Stimulated activated CD4-positive, alpha-beta T cell treated with anti-CD3 and anti-CD28 coated beads, Interleukin-15, amount 100 ng/mL, for 1 hour (primary cell): ENCODE data around the gene ITGA7.
"Not testable (repeated sequence)": the region's sequence is repeated elsewhere in the genome, so short reads cannot be mapped to it uniquely, and the experiment has no call there.

Experiments
- DNase-seq, 2 donors: peaks; one replicate each; pipeline ENCODE4 v3.0.0-alpha.2; 2020; ENCODE audit warnings: low read depth in 1 of 2, low spot score in 1 of 2

ITGA7 gene

GRCh38 chr12:55682087-55682796 lies 25.5 kb downstream of the ITGA7 start:
- no peak for DNase-seq

GRCh38 chr12:55681142-55682077 lies 26.3 kb downstream of the ITGA7 start:
- DNase-seq = no peak

DNA sequence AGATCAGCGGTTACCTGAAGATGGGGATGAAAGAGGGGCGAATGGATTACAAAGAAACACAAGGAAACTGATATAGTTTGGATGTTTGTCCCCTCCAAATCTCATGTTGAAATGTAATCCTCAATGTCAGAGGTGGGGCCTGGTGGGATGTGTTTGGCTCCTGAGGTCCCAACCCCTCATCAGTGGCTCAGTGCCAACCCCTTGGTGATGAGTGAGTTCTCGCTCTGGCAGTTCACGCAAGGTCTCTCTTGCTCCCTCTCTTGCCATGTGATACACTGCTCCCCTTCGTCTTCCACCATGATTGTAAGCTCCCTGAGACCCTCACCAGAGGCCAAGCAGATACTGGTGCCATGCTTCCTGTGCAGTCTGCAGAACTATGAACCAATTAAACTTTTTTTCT lies 28.0 kb downstream of the ITGA7 start:
- DNase-seq = no peak

GRCh38 chr12:55676707-55677106 lies 31.0 kb downstream of the ITGA7 start:
- no peak for DNase-seq

- no peak for DNase-seq
Measured at GRCh38 chr12:55675666-55676065, 32.0 kb downstream of the ITGA7 start.

DNA sequence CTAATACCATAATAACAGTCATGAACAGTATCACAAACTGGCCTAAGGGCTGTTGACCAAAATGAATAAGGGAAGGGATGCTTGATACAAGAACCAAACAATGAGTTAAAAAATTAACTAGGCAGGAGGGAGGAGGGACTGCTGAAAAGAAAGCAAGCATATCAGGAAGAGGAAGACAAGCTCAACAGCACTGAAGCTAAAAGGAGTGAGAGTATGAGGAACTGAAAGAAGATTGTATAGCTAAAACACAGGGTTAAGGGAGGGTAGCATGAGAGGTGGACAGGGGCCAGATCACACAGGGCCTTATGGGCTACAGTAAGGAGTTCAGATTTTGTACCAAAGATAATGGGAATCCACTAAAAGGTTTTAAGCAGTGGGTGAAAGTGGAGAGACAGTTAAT lies 34.1 kb downstream of the ITGA7 start:
- DNase-seq = no peak

- no peak for DNase-seq
Measured at GRCh38 chr12:55671746-55672145, 36.0 kb downstream of the ITGA7 start.

DNA sequence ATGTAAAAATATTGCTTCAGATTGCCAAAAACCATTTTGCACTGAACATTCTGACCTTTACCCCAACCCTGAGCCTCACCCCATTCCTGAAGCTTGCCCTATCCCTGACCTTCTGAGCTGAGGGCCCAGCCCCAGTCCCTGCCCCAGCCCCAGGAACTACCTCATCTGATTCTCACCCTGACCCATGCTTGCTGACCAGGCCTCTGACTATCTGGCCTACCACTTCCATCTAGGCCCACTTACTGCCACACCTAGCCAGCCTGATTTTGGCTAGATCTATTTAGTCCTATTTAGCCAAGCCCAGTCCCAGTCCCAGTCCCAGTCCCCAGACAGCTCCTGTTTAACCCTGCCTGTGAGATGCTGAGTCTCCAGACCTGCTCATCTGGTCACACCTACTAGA lies 37.4 kb downstream of the ITGA7 start:
- no peak for DNase-seq

- no peak for DNase-seq
Measured at GRCh38 chr12:55666508-55666907, 41.2 kb downstream of the ITGA7 start.

DNA sequence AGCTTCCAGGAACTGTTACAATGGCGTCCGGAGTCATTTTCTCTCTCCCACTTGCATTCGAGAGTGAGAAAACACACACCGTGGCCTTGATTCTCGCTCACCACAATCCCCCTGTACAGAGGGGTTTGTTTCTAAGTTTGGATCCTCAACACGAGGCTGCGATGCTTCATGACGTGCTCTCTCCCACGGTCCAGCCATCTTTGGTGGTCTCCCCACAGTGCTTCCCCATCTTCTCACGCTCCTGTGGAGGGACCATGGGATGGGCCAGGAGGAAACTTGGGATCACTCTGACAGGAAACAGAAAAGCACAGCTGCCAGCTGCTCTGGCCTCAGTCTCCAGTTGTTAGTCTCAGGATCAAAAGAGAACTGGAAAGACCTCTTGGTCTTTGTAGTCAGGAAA lies 42.9 kb downstream of the ITGA7 start:
- no peak for DNase-seq

DNA sequence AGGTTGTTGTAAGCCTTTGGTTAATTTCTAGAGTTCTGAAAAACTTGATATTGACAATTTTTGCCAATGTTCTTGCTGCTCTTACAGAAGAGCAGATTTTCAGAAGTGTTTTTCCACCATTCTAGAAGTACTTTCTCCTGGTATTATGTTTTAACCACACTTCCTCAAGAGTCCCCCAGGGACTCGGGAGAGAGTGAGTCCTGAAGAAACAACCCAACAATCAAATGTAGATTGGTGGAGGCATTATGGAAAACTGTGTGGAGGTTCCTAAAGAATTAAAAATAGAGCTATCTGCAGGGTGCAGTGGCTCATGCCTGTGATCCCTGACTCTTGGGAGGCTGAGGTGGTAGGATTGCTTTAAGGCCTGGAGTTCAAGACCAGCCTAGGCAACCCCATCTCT lies 44.3 kb downstream of the ITGA7 start:
- DNase-seq = no peak

DNA sequence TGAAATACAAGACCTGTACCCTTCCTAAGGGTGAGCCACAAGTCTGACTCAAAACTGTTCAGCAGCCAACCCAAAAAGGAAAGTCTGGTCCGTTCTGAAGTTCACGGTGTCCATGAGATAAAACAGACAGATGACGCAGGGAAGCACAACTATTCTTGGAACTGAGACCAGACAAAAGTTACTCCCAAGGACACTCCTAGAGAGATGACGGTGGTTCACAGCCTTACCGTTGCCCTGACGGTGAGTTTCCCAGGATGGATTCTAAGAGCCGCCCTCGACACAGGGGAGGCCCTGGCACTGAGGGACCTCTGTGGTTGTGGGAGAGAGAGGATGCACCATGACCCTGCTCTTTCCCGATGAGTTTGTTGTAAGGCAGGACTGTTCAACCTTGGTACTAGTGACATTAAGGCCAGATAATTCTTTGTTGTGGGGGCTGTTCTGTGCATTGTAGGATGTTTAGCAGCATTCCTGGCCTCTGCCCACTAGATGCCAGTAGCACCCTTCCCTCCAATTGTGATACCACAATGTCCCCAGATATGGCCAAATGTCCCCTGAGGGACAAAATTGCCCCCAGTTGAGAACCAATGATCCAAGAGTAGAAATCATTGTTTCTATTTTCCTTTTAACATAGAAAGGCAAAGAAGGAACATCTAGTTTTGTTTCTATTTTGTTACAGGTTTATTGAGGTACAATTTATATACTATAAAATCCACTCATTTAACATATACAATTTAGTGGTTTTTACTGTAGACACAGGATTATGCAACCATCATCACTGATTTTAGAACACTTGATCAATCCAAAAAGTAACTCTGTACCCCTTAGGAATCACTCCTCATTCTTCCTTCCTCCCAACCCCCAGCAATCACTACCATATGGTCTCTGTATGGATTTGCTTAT lies 48.0 kb downstream of the ITGA7 start:
- DNase-seq = no peak

GRCh38 chr12:55658635-55659391 lies 48.9 kb downstream of the ITGA7 start:
- no peak for DNase-seq

DNA sequence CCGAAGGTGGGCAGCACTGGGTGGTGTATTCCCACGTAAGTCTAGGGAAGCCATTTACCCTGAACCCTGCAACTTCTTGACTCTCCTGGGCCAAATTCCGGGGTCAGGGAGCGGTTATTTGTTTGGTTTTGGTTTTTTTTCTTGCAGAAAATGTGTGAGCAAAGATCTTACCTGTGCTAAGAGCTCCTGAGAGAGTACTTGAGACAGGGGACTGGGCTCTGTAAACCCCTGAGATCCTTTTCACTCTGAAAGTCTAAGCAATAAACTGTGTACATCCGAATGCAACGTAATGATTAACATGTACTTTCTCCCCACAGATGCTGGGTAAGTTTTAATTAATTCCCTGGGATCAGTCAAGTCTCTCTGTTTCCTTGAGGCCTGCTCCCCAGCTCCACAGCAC lies 49.5 kb downstream of the ITGA7 start:
- DNase-seq = no peak

GRCh38 chr12:55657212-55657611 lies 50.5 kb downstream of the ITGA7 start:
- DNase-seq = no peak

DNA sequence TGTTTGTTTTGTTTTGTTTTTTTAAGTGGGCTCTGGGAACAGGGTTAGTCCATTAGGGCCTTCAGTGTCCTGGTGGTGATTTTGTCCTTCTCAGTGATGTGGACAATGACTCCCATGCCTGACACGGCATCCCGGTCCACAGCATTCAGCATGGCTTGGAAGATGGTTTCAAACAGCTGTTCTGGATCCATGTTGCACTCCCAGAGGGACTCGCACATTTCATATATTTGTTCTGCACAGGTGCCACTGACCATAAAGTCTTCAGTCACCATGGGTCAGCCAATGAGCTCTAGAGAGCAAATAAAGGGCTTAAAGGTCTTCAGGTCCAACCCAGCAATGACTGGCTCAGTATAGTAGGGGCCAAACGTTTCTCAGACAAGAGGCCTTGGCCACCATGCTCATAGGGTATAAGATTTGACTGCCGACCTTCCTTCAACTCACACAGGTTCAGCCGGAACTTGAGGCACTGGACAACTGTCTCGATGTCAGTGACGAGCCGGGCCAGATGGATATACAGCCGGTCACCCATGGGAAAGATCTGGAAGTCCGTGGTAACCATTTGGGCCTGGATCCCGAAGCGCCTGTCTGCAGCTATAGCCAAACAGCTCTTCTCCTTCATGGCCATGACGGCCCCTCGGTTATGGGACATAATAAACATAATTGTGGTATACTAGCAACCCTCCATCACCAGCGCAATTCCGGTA lies 53.0 kb downstream of the ITGA7 start:
- no peak for DNase-seq

DNA sequence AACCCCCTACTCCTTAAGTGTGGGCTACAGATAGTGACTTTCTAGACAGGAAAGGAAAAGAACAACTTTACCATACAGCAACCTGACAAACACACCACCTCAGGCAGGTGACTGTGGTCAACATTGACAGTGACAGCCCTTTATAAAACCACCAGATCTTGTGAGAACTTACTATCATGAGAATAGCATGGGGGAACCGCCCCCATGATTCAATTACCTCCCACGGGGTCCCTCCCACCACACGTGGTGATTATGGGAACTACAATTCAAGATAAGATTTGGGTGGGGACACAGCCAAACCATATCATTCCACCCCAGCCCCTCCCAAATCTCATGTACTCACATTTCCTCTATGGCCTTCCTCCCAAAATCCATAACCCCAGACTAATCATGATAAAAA lies 54.7 kb downstream of the ITGA7 start:
- no peak for DNase-seq

DNA sequence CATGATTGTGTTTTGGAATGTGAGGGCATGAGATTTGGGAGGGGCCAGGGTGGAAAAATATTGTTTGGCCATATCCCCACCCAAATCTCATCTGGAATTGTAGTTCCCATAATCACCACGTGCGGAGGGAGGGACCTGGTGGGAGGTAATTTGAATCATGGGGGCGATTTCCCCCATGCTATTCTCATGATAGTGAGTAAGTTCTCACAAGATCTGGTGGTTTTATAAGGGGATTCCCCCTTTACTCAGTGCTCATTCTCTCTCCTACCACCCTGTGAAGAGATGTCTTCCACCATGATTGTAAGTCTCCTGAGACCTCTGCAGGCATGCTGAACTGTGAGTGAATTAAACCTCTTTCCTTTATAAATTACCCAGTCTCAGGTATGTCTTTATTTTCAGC lies 55.4 kb downstream of the ITGA7 start:
- DNase-seq = no peak

- DNase-seq = no peak
Measured at GRCh38 chr12:55651299-55651683, 56.4 kb downstream of the ITGA7 start.

- DNase-seq = not testable (repeated sequence)
Measured at GRCh38 chr12:55650620-55651298, 56.9 kb downstream of the ITGA7 start.
